Fibroblast of skin of right quadriceps (primary cell): Measurements from ENCODE around the gene RABGAP1L.
A peak's percentile ranks its signal among the peaks of the same experiment; 100 is the strongest.
"Not testable (repeated sequence)": the region's sequence is repeated elsewhere in the genome, so short reads cannot be mapped to it uniquely, and the experiment has no call there.

Source experiments
- DNase-seq: peaks from one replicate; pipeline ENCODE4 v3.0.0-alpha.2; 2013

The RABGAP1L gene

GRCh38 chr1:174156437-174156836 is 2.9 kb upstream of the RABGAP1L start:
- DNase-seq, result no peak

GRCh38 chr1:174157157-174157806 is 2.0 kb upstream of the RABGAP1L start:
- DNase-seq, result no peak

GRCh38 chr1:174158767-174159251 is 511 bp upstream of the RABGAP1L start:
- no peak for DNase-seq

- DNase-seq, result no peak
Measured at GRCh38 chr1:174160109-174160473, 771 bp downstream of the RABGAP1L start.

- no peak for DNase-seq
Measured at GRCh38 chr1:174160603-174161002, 1.3 kb downstream of the RABGAP1L start.

- no peak for DNase-seq
Measured at GRCh38 chr1:174161813-174162212, 2.5 kb downstream of the RABGAP1L start.

GRCh38 chr1:174164826-174165225 is 5.5 kb downstream of the RABGAP1L start:
- DNase-seq, result no peak

GRCh38 chr1:174165471-174166137 is 6.3 kb downstream of the RABGAP1L start:
- DNase-seq, result no peak

- DNase-seq, result no peak
Measured at GRCh38 chr1:174166530-174167264, 7.4 kb downstream of the RABGAP1L start.

- DNase-seq, result no peak
Measured at GRCh38 chr1:174167265-174167803, 8.0 kb downstream of the RABGAP1L start.

- no peak for DNase-seq
Measured at GRCh38 chr1:174169342-174169741, 10.0 kb downstream of the RABGAP1L start.

- DNase-seq, result no peak
Measured at GRCh38 chr1:174171073-174171472, 11.8 kb downstream of the RABGAP1L start.

GRCh38 chr1:174174461-174175329 is 15.4 kb downstream of the RABGAP1L start:
- no peak for DNase-seq

GRCh38 chr1:174178459-174178858 is 19.1 kb downstream of the RABGAP1L start:
- DNase-seq, result not testable (repeated sequence)

GRCh38 chr1:174189428-174190062 is 30.2 kb downstream of the RABGAP1L start:
- DNase-seq, result no peak

- DNase-seq, result no peak
Measured at GRCh38 chr1:174190691-174191199, 31.4 kb downstream of the RABGAP1L start.

- DNase-seq, result peak; percentile 90
Measured at GRCh38 chr1:174191349-174191862, 32.1 kb downstream of the RABGAP1L start.

- DNase-seq, result no peak
Measured at GRCh38 chr1:174194461-174194860, 35.1 kb downstream of the RABGAP1L start.

- DNase-seq, result no peak
Measured at GRCh38 chr1:174197088-174197487, 37.8 kb downstream of the RABGAP1L start.

- DNase-seq, result no peak
Measured at GRCh38 chr1:174197547-174197946, 38.2 kb downstream of the RABGAP1L start.

GRCh38 chr1:174198202-174198601 is 38.9 kb downstream of the RABGAP1L start:
- DNase-seq, result no peak

GRCh38 chr1:174200746-174201145 is 41.4 kb downstream of the RABGAP1L start:
- DNase-seq, result no peak
